Right lobe of liver (tissue), 6 donors: Measurements from ENCODE around the gene LGR5. TPM values are rescaled to one million over a fixed set of nuclear protein-coding genes. Genes with fewer than 3 reads are reported as not detected.

ENCODE experiments used
- ATAC-seq, 4 donors: fragments of 200-7000 bp; cut with Tn5 transposase; one replicate each; pipeline ENCODE4 v1.9.1; 2020; ENCODE audit warnings: mild to moderate bottlenecking in 4 of 4, moderate library complexity in 4 of 4
- DNase-seq, 3 donors: peaks; one replicate each; pipeline ENCODE4 v3.0.0-alpha.2; 2020
- H3K27ac ChIP-seq, 3 donors: fragments of 200-600 bp; one replicate each; pipeline ENCODE4 v1.8.0; 2022
- H3K27me3 ChIP-seq, 2 donors: fragments of 200-600 bp; one replicate each; pipeline ENCODE4 v1.8.0; 2022
- H3K36me3 ChIP-seq, 4 donors: fragments of 200-600 bp; sonication (generic) in 1 of 4; one replicate each; pipeline versions ENCODE4 v1.5.1 to v1.8.0; 2017 to 2022; ENCODE audit warnings: control low read depth in 1 of 4
- H3K4me1 ChIP-seq, 4 donors: fragments of 200-600 bp; sonication (generic) in 1 of 4; one replicate each; pipeline versions ENCODE4 v1.5.1 to v1.8.0; 2017 to 2022; ENCODE audit warnings: control low read depth in 1 of 4
- H3K4me3 ChIP-seq, 3 donors: fragments of 200-600 bp; one replicate each; pipeline ENCODE4 v1.8.0; 2022
- H3K9me3 ChIP-seq, 4 donors: fragments of 200-600 bp; sonication (generic) in 1 of 4; one replicate each; pipeline versions ENCODE4 v1.5.1 to v1.8.0; 2017 to 2022; ENCODE audit warnings: control low read depth in 1 of 4
- CTCF ChIP-seq, 4 donors: fragments of 200-600 bp in 3 of 4; fragments of 450-650 bp in 1 of 4; IDR thresholded peaks; one replicate each; pipeline versions ENCODE4 v1.5.1 to v1.8.0; 2016 to 2022; ENCODE audit warnings: antibody characterized with exemption in 4 of 4, mild to moderate bottlenecking in 2 of 4
- POLR2A ChIP-seq: fragments of 450-650 bp; IDR thresholded peaks from one replicate; pipeline ENCODE4 v1.6.1; 2017; ENCODE audit warnings: antibody characterized with exemption, mild to moderate bottlenecking
- WGBS: methylation state at CpG from one replicate; pipeline ENCODE4 v1.1.6; 2018; ENCODE audit warnings: low coverage, low lambda C conversion rate; ENCODE audit not compliant: insufficient coverage; ENCODE audit errors: missing lambda C conversion rate; 5-methylcytosine and 5-hydroxymethylcytosine counted together
- intact Hi-C, 2 donors: fragments of 100-400 bp; cut with DNase I; formaldehyde crosslinking; loops; one replicate each; pipeline versions ENCODE4 v1.11.2 to v1.14.1; 2022
- long read RNA-seq: library from polyadenylated mRNA; unstranded; transcript quantifications from one replicate; pipeline ENCODE4 v2.0.0, GENCODE V29; 2019
- total RNA-seq, 6 experiments: library from RNA; depleted of rRNA in 2 of 6; stranded (reverse); fragments of >200 nt in 2 of 6; fragmentation: NEBNext Ultra II Directional in 3 of 6; extraction: Animal tissue kit (Norgen Biotek cat#: 25700) in 3 of 6; gene quantifications; one replicate each; pipeline versions ENCODE4 v1.1.0 to v1.2.4, GENCODE V29; 2016 to 2023
- donor health status: DM: no; HTN: yes; CAD: no.
- donor health status: DM: no; HTN: no; CAD: no.
- donor health status: DM: no; HTN: no; CAD: no.
- donor health status: DM: no; HTN: yes; CAD: no.
- donor health status: DM: no; HTN: yes; CAD: no.

LGR5 gene
- total RNA-seq: under 1 TPM; 0.11 to 0.31 (median 0.17) TPM
- long read RNA-seq: 0 reads

- TF ChIP-seq POLR2A: no peak
- no peak for TF ChIP-seq CTCF (IDR thresholded peaks at IDR 0.05)
- DNase-seq: peak in 1 of 3 donors; percentile 30
- H3K4me1 ChIP-seq: peaks cover 0 to 19% (median 2%) of the 10 kb centered on the region in 4 donors
- intact Hi-C loops: no loop called here
- no peaks in the 10 kb centered on the region for H3K36me3 ChIP-seq
- 2% methylated on average over 12 of the region's 65 CpGs for WGBS
- H3K27ac ChIP-seq: no peak within 1 kb of the TSS
- peak; percentile 40 to 64 (median 55) for ATAC-seq
- no peaks in the 10 kb centered on the region for H3K27me3 ChIP-seq
- peaks cover 0 to 4% (median 0%) of the 10 kb centered on the region in 4 donors for H3K9me3 ChIP-seq
- peak within 1 kb of the TSS; percentile 12 to 49 (median 32) for H3K4me3 ChIP-seq
These were observed at the start of gene LGR5 for GRCh38 chr12:71439613-71440344. LGR5 (plus strand) TSS chr12:71439798; CDS start chr12:71440081, 283 bp downstream.

- H3K27me3 ChIP-seq: no peaks in the 10 kb centered on the region
- no peaks in the 10 kb centered on the region for H3K36me3 ChIP-seq
- H3K27ac ChIP-seq: no peak overlapping the region
- no peak for DNase-seq
- intact Hi-C loops: no loop called here
- TF ChIP-seq CTCF (IDR thresholded peaks at IDR 0.05): peak; percentile 79 to 90 (median 82)
- TF ChIP-seq POLR2A: no peak
- 28% methylated on average over 10 of the region's 10 CpGs for WGBS
- ATAC-seq: peak; percentile 94 to 100 (median 96)
- no peaks in the 10 kb centered on the region for H3K9me3 ChIP-seq
- no peak overlapping the region for H3K4me3 ChIP-seq
- no peaks in the 10 kb centered on the region for H3K4me1 ChIP-seq
These were observed 47.0 kb upstream of the LGR5 start for GRCh38 chr12:71392521-71393145.

GRCh38 chr12:71393625-71394024 lies 46.0 kb upstream of the LGR5 start:
- DNase-seq: no peak
- no peaks in the 10 kb centered on the region for H3K36me3 ChIP-seq
- no peak overlapping the region for H3K4me3 ChIP-seq
- no peaks in the 10 kb centered on the region for H3K27me3 ChIP-seq
- no peak overlapping the region for H3K27ac ChIP-seq
- H3K9me3 ChIP-seq: no peaks in the 10 kb centered on the region
- intact Hi-C loops: no loop called here
- no peak for ATAC-seq
- TF ChIP-seq POLR2A (no peak), CTCF (IDR thresholded peaks at IDR 0.05) (no peak)
- H3K4me1 ChIP-seq: no peaks in the 10 kb centered on the region
- WGBS: 44% methylated on average over 4 of the region's 4 CpGs

- intact Hi-C loops: no loop called here
- ATAC-seq: no peak
- no peaks in the 10 kb centered on the region for H3K9me3 ChIP-seq
- no peaks in the 10 kb centered on the region for H3K4me1 ChIP-seq
- H3K36me3 ChIP-seq: no peaks in the 10 kb centered on the region
- H3K27ac ChIP-seq: no peak overlapping the region
- no peak for DNase-seq
- H3K27me3 ChIP-seq: no peaks in the 10 kb centered on the region
- no peak overlapping the region for H3K4me3 ChIP-seq
- TF ChIP-seq CTCF (IDR thresholded peaks at IDR 0.05): no peak
- TF ChIP-seq POLR2A: no peak
- 75% methylated on average over 1 of the region's 1 CpG for WGBS
These were observed 42.1 kb upstream of the LGR5 start for GRCh38 chr12:71397433-71397954.
